Nucleus accumbens (tissue), 56 donors: ENCODE measurements around the gene MLST8.
"Not testable (repeated sequence)": the region's sequence is repeated elsewhere in the genome, so short reads cannot be mapped to it uniquely, and the experiment has no call there.

Experiments used
- DNase-seq, 56 donors: peaks; one replicate each; lab custom pipeline; 2025; lab: John Stamatoyannopoulos, UW

The MLST8 gene

DNA sequence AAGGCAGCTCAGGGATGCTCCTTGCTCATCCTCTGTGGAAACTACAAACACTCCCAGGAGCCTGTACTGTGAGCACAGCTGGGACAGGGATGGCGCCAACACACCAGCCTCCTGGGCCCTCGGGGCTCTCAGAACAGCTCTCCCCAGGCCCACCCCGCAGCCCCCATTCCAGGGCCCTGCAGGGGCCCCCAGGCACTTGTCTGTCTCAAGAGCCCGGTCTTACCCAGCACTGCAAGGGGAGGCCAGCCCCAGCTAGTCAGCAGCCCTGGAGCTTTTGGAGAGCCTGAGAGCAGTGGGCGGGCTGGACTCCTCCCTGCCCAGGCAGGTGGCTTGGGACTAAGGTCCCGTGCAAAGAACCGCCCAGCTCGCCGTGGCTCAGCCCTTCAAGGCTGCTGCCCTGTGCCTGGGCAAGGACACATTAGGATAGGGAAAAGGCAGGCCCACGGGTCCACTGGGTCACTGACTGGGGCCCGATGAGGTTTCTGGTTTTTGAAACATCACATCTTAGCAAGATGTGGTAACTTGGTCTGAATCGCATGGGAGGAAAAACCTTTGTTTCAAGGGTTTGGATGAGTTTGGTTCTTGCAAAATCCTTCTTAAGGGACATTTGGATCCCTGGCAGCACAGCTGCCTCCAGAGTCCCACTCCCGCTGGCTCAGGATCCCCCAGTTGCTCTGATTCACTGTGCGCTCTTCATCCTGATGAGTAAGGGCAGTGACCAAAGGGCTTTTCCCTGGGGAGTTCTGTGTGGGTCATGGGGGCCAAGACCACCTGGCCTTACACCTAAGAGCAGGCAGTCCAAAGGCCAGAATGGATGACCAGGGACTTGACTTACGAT lies 33.8 kb downstream of the MLST8 start:
- DNase-seq, result no peak

GRCh38 chr16:2240331-2240730 lies 35.1 kb downstream of the MLST8 start:
- DNase-seq, result not testable (repeated sequence)

DNA sequence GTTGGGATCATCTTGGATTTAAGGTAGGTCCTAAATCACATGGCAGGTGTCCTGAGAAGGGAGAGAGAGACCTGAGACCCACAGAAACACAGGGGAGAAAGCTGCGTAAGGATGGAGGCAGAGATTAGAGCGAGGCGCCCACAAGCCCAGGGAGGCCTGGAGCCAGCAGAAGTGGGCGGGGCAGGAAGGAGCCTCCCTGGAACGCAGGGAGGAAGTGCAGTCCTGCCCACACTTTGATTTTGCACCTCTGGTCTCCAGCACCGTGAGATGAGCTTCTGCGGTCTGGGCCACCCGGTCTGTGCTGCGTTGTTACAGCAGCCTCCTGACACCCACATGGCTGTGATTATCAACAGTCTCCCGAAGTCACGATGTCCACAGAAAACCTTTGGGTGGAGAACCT lies 37.3 kb downstream of the MLST8 start:
- no peak for DNase-seq

DNA sequence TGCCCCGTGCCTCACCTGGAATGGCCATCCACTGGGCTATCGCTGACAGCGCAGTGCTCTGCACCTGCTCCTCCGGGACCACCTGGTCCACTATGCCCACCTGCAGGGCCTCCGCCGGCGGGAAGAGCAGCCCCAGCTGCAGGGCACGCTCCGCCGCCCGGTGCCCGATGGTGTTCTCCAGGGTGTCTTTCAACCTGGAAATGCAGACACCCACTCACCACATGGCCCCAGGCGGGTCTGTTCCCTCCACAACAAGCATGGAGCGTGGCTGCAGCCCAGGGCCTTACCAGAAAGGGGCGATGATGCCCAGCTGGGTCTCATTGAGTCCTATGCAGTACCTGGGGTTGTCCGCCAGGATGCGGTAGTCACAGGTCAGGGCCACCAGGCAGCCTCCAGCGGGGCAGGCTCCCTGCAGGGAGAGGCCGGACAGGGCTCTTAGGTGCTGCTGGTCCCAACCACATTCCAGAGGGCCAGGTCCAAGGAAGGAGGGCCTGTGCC lies 37.8 kb downstream of the MLST8 start:
- no peak for DNase-seq

- no peak for DNase-seq
Measured at GRCh38 chr16:2243781-2244180, 38.5 kb downstream of the MLST8 start.

- no peak for DNase-seq
Measured at GRCh38 chr16:2244301-2244700, 39.0 kb downstream of the MLST8 start.

DNA sequence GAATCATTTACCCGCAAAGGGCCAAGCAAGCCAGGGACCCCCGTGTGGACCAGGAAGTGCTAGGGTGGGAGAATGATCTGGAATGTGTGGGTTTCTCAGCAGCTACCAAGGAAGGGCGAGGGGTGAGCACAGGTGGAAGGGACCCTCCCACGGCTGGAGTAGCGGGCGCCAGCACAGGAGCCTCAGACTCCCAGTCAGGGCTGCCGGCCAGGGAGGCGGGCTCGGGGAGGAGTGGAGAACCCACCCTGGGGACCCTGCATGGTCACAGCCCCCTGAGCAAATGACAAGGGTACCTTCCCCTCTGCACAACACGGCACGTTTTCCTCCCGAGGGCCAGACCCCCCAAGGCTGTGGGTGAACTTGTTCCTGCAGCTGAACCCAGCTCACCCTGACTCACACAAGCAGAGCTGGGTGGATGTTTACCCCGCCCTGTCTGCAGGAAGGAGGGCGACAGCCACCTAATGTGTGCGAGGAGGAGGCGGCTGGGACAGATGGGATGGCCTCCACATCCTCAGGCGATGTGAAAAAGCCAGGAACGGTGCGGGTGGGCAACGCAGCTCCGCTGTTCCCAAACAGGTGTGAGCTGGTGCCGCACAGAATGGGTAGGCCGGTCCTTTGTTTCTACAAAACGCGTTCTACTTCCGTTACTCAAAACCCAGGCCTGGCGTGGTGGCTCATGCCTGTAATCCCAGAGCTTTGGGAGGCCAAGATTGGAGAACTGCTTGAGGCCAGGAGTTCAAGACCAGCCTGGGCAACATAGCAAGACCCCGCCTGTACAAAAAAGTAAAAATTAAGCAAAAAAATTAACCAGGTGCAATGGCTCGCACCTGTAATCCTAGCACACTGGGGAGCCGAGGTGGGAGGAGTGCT lies 39.9 kb downstream of the MLST8 start:
- DNase-seq, result no peak

- DNase-seq, result no peak
Measured at GRCh38 chr16:2246301-2246885, 41.1 kb downstream of the MLST8 start.

- DNase-seq, result no peak
Measured at GRCh38 chr16:2250652-2251295, 45.5 kb downstream of the MLST8 start.

DNA sequence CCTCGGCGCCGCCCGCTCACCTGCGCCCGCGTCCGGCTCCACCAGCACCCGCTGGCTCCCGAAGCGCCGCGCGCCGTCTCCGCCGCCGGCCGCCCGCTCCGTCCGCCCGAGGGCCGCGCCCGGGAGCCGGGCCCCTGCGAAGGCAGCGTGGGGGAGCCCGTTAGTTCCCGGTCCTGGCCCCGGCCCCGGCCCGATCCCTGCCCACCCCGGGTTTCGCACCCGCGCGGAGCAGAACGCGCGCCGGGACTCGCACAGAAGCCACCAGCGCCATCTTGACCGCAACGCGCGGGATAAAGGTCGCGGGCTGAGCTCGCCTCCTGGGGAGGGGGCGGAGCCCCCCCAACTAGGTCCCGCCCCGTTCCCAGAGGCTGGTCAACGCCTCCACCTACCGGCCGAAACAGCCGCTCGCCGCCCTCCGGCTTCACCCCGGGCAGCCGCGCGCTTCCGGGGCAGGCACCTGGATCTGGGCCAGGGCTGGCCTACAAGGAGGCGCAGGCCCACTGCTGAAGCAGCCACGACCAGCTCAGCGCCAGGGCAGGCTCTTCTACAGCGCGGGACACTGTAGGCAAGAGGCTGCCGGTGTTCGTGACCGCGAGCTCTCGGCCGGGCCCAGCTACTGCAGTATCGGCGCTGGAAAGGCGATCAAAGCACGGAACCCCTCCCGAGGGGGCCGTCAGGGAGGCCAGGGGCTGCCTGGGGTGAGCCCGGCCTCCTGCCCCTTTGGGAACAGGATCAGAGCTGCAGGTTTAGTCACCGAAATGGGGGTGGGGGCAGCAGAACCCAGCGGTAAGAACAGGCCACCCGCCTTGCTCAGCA lies 46.2 kb downstream of the MLST8 start, which contains the start of gene ECI1:
ECI1 (minus strand) TSS at position 292 of the 816 bp plus-strand sequence; CDS start at position 271, 21 bp downstream.
- peak; percentile 41 to 94 (median 88) for DNase-seq

DNA sequence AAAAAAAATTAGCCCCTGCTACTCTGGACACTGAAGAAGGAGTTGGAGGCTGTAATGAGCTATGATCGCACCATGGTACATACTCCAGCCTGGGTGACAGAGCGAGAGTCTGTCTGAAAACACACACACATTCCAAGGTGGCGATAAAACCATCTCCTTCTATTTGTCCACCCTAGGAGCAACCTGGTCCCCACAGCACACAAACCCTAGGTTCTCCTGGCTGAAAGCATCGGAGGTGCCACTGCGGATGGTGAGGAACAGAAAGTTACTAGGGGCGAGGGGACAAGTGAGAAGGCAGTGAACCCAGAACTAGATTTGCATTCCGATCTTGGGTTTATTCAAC lies 47.5 kb downstream of the MLST8 start:
- no peak for DNase-seq

GRCh38 chr16:2253293-2253692 lies 48.0 kb downstream of the MLST8 start:
- DNase-seq, result no peak

DNA sequence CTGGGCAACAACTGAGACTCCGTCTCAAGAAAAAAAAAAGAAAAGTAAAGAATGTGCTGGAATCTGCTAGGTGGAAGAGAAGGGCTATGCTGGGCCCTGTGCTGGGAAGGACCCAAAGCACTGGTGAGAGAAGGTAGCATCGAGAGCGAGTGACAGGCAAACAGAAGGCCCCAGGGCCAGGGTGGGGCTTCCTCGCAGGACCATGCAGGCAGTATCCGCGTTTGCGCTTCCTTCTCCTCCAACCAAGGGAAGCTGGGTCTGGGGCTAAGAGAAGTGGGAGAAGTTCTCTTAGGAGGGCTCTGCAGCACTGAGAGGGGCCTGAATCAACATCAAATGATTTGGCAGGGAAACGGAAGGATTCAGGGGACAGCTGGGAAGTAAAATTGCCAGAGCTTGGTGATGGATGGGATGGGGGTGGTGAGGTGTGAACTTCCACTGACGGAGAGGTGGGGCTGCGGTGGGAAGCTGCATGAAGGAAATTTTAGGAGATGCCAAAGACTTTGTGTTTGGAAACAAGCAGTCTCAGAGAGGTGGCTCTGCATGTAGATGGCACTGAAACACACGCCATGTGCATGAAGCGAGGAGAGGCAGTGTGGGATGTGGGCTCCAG lies 51.4 kb downstream of the MLST8 start:
- DNase-seq, result no peak

DNA sequence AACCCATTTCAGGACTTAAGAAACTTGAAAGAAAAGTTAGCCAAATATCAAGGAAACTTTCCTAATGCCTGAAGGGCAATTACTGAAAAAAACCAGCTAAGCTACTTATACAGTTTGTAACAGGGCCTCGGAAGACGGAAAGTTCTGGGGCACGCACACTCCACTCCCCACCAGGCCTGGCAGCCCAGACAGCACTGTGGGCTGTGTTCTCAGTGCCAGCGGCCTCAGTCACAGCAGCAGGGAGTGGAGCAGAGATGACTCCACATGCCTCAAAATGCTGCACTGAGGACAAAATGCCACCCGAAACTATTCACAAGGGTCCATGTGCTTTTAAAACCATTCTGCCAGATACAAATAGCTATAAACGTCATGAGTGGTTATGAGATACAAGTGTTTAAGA lies 52.5 kb downstream of the MLST8 start:
- no peak for DNase-seq

- DNase-seq, result not testable (repeated sequence)
Measured at GRCh38 chr16:2258530-2258929, 53.3 kb downstream of the MLST8 start.
